ENCODE results near the gene TRIB2.

GRCh38 chr2:12778369-12778768, 61.6 kb downstream of the TRIB2 start:
- TF ChIP-seq CTCF (conservative IDR thresholded peaks at IDR 0.05; ENCODE audit: low read depth, low read length) = no peak
- no peak for TF ChIP-seq EZH2 (IDR thresholded peaks at IDR 0.05; ENCODE audit: borderline replicate concordance, low read depth, low read length, poor library complexity, severe bottlenecking)
